GM18951 (cell line): ENCODE results near the gene TIAM2.

Experiments used
- POLR2A ChIP-seq: IDR thresholded peaks from 4 replicates; pipeline ENCODE4 v1.6.1; 2011; ENCODE audit warnings: mild to moderate bottlenecking; ENCODE audit not compliant: insufficient read length, insufficient read depth; ENCODE audit errors: extremely low read depth
- in situ Hi-C: fragments of 300-500 bp; cut with MboI; formaldehyde crosslinking; loops from one replicate; pipeline ENCODE4 v1.12.0; 2022; ENCODE audit warnings: low sequenced_read_pairs, mixed read lengths, inconsistent platforms; ENCODE audit not compliant: unreplicated experiment

TIAM2 gene

GRCh38 chr6:155130161-155130853, 135.2 kb downstream of the TIAM2 start:
- in situ Hi-C loops: no loop called here
- no peak for TF ChIP-seq POLR2A

GRCh38 chr6:155132617-155133016, 137.5 kb downstream of the TIAM2 start:
- in situ Hi-C loops: no loop called here
- no peak for TF ChIP-seq POLR2A

GRCh38 chr6:155141002-155141401, 145.9 kb downstream of the TIAM2 start:
- TF ChIP-seq POLR2A: no peak
- in situ Hi-C loops: no loop called here

- TF ChIP-seq POLR2A: no peak
- in situ Hi-C loops: no loop called here
Measured at GRCh38 chr6:155141512-155141911, 146.4 kb downstream of the TIAM2 start.

- no peak for TF ChIP-seq POLR2A
- in situ Hi-C loops: no loop called here
Measured at GRCh38 chr6:155142168-155143028, 147.3 kb downstream of the TIAM2 start.

GRCh38 chr6:155143029-155143577, 148.0 kb downstream of the TIAM2 start:
- in situ Hi-C loops: no loop called here

GRCh38 chr6:155143578-155144106, 148.5 kb downstream of the TIAM2 start:
- no peak for TF ChIP-seq POLR2A
- in situ Hi-C loops: no loop called here

More at GRCh38 chr6:155143029-155143577, 148.0 kb downstream of the TIAM2 start:
- no peak for TF ChIP-seq POLR2A

GRCh38 chr6:155146205-155146604, 151.1 kb downstream of the TIAM2 start:
- in situ Hi-C loops: no loop called here
- TF ChIP-seq POLR2A: no peak

GRCh38 chr6:155147958-155148663, 153.0 kb downstream of the TIAM2 start:
- no peak for TF ChIP-seq POLR2A
- in situ Hi-C loops: no loop called here

- in situ Hi-C loops: no loop called here
- TF ChIP-seq POLR2A: no peak
Measured at GRCh38 chr6:155150967-155151671, 156.0 kb downstream of the TIAM2 start.

GRCh38 chr6:155152211-155153076, 157.3 kb downstream of the TIAM2 start:
- TF ChIP-seq POLR2A: no peak
- in situ Hi-C loops: no loop called here
